Activated CD4-positive, alpha-beta memory T cell treated with anti-CD3 and anti-CD28 coated beads for 36 hours (primary cell): ENCODE data around the gene OR4S1. TPM values are rescaled to one million over a fixed set of nuclear protein-coding genes. Genes with fewer than 3 reads are reported as not detected.
"Not testable (repeated sequence)": the region's sequence is repeated elsewhere in the genome, so short reads cannot be mapped to it uniquely, and the experiment has no call there.

ENCODE experiments used
- CTCF ChIA-PET: fragments of 350-600 bp; sonication (Branson Sonifier 250); formaldehyde crosslinking; loops from one replicate; lab custom pipeline; 2021; ENCODE audit warnings: antibody characterized with exemption, inconsistent platforms; lab: Charles Lee
- POLR2A ChIA-PET: fragments of 350-600 bp; sonication (Branson Sonifier 250); formaldehyde crosslinking; loops from one replicate; lab custom pipeline; 2021; ENCODE audit warnings: antibody characterized with exemption; lab: Charles Lee
- DNase-seq: peaks from one replicate; pipeline ENCODE4 v3.0.0-alpha.2; 2020
- H3K27ac Mint-ChIP-seq: one replicate; pipeline ENCODE4 v1.8.0; 2021; ENCODE audit warnings: mixed read lengths
- H3K27me3 Mint-ChIP-seq: one replicate; pipeline ENCODE4 v1.8.0; 2021; ENCODE audit warnings: mixed read lengths
- H3K36me3 Mint-ChIP-seq: one replicate; pipeline ENCODE4 v1.8.0; 2021; ENCODE audit warnings: mixed read lengths
- H3K4me1 Mint-ChIP-seq: one replicate; pipeline ENCODE4 v1.8.0; 2021; ENCODE audit warnings: low read depth, mixed read lengths
- H3K4me3 Mint-ChIP-seq: one replicate; pipeline ENCODE4 v1.8.0; 2021; ENCODE audit warnings: mild to moderate bottlenecking, mixed read lengths
- H3K9me3 Mint-ChIP-seq: one replicate; pipeline ENCODE4 v1.8.0; 2021; ENCODE audit warnings: mixed read lengths
- intact Hi-C: fragments of 100-400 bp; cut with micrococcal nuclease; formaldehyde crosslinking; loops from one replicate; pipeline ENCODE4 v1.15.1; 2023
- total RNA-seq, 2 experiments: library from RNA; stranded (reverse); gene quantifications; one replicate each; pipeline ENCODE4 v1.2.3, GENCODE V29; 2021

The OR4S1 gene
- total RNA-seq, result not detected

- no peaks in the 10 kb centered on the region for H3K36me3 Mint-ChIP-seq
- peaks cover 2% of the 10 kb centered on the region for H3K27me3 Mint-ChIP-seq
- peaks cover 2% of the 10 kb centered on the region for H3K9me3 Mint-ChIP-seq
- CTCF ChIA-PET, result no interaction called here
- POLR2A ChIA-PET, result no interaction called here
- intact Hi-C loops, result loop anchor here (5.0 kb wide), 2 partner anchors 134 to 1221 kb away; no protein-coding TSS in a partner anchor
- no peak for DNase-seq
- H3K27ac Mint-ChIP-seq, result no peak within 1 kb of the TSS
- no peaks in the 10 kb centered on the region for H3K4me1 Mint-ChIP-seq
- H3K4me3 Mint-ChIP-seq, result no peak within 1 kb of the TSS
These were observed at the start of gene OR4S1 for GRCh38 chr11:48305923-48306322. Gene OR4S1 (plus strand): TSS chr11:48306223. CDS start chr11:48306223, 0 bp downstream.

- no peak for DNase-seq
- Mint-ChIP-seq H3K27ac (no peak overlapping the region), H3K27me3 (peaks cover 8% of the 10 kb centered on the region)
These were observed 44.4 kb upstream of the OR4S1 start for GRCh38 chr11:48261600-48261999.

DNA sequence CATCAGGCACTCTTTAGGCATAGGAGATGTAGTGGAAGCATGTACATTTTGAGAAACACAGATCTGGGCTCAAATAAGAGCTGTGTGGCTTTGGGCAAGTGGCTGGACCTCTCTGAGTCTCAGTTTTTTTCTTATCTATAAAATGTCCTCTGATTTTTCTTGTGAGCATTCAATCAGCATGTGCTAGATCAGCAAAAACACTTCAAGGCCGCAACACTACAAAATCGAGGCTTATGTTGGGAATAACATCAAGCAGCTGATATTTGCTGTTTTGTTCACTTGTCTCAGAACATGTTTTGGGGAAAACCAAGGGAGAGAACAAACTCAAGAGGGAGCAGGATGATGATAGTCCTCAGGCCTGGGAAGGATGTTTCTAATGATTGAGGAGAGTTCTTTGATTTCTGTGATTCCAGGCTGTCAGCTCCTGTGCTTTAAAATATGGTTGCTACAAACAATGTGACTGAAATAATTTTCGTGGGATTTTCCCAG lies 42.6 kb upstream of the OR4S1 start, which contains the start of gene OR4X1:
Gene OR4X1, plus strand, starts transcription at position 439 of the 489 bp plus-strand sequence. Its CDS starts 0 bp downstream, at position 439.
- Mint-ChIP-seq H3K9me3 (no peaks in the 10 kb centered on the region), H3K27ac (no peak within 1 kb of the TSS), H3K27me3 (no peaks in the 10 kb centered on the region), H3K4me3 (no peak within 1 kb of the TSS), H3K36me3 (no peaks in the 10 kb centered on the region), H3K4me1 (peaks cover 6% of the 10 kb centered on the region)
- ChIA-PET POLR2A (no interaction called here), CTCF (no interaction called here)
- no peak for DNase-seq
- intact Hi-C loops, result no loop called here

More at GRCh38 chr11:48261600-48261999, 44.4 kb upstream of the OR4S1 start:
- H3K4me3 Mint-ChIP-seq, result no peak overlapping the region
- no peaks in the 10 kb centered on the region for H3K36me3 Mint-ChIP-seq
- ChIA-PET POLR2A (no interaction called here), CTCF (no interaction called here)
- H3K9me3 Mint-ChIP-seq, result no peaks in the 10 kb centered on the region
- intact Hi-C loops, result no loop called here
- H3K4me1 Mint-ChIP-seq, result peaks cover 6% of the 10 kb centered on the region

DNA sequence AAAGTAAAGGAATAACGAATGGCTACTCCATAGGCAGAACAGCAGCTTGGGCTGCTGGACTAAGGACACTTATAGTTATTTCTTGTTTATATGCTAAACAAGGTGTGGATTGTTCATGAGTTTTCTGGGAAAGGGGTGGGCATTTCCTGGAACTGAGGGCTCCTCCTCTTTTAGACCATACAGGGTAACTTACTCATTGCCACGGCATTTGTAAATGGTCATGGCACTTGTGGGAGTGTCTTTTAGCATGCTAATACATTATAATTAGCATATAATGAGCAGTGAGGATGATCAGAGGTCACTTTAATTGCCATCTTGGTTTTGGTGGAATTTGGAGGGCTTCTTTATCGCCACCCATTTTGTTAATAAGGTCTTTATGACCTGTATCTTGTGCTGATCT lies 35.4 kb upstream of the OR4S1 start:
- DNase-seq, result no peak
- Mint-ChIP-seq H3K9me3 (no peaks in the 10 kb centered on the region), H3K27me3 (no peaks in the 10 kb centered on the region), H3K4me1 (peaks cover 2% of the 10 kb centered on the region), H3K36me3 (no peaks in the 10 kb centered on the region), H3K27ac (no peak overlapping the region), H3K4me3 (no peak overlapping the region)
- intact Hi-C loops, result no loop called here
- CTCF ChIA-PET, result no interaction called here
- POLR2A ChIA-PET, result no interaction called here

GRCh38 chr11:48272606-48273005 lies 33.4 kb upstream of the OR4S1 start:
- POLR2A ChIA-PET, result no interaction called here
- Mint-ChIP-seq H3K4me1 (peaks cover 2% of the 10 kb centered on the region), H3K9me3 (no peaks in the 10 kb centered on the region), H3K27ac (no peak overlapping the region), H3K36me3 (no peaks in the 10 kb centered on the region), H3K27me3 (no peaks in the 10 kb centered on the region), H3K4me3 (no peak overlapping the region)
- no peak for DNase-seq
- intact Hi-C loops, result no loop called here
- CTCF ChIA-PET, result no interaction called here

- intact Hi-C loops, result loop anchor here (5.0 kb wide), 2 partner anchors 136 to 1219 kb away; no protein-coding TSS in a partner anchor
- DNase-seq, result peak; percentile 78
- ChIA-PET CTCF (interaction anchor here (0.6 to 1.9 kb wide), 18 partner anchors 9 to 1688 kb away, joined by 3 to 13 read pairs (median 3); no protein-coding TSS in a partner anchor), POLR2A (no interaction called here)
- Mint-ChIP-seq H3K36me3 (no peaks in the 10 kb centered on the region), H3K9me3 (no peaks in the 10 kb centered on the region), H3K27ac (no peak overlapping the region), H3K4me3 (no peak overlapping the region), H3K27me3 (peaks cover 2% of the 10 kb centered on the region), H3K4me1 (no peaks in the 10 kb centered on the region)
These were observed 1.9 kb downstream of the OR4S1 start for GRCh38 chr11:48307760-48308386.

- H3K9me3 Mint-ChIP-seq, intact Hi-C loops, POLR2A ChIA-PET, H3K4me1 Mint-ChIP-seq, H3K36me3 Mint-ChIP-seq, H3K27me3 Mint-ChIP-seq, CTCF ChIA-PET, DNase-seq, H3K4me3 Mint-ChIP-seq, H3K27ac Mint-ChIP-seq: not testable (repeated sequence)
These were observed 7.6 kb downstream of the OR4S1 start for GRCh38 chr11:48313590-48313989.

GRCh38 chr11:48319813-48320212 lies 13.8 kb downstream of the OR4S1 start:
- H3K36me3 Mint-ChIP-seq, H3K27me3 Mint-ChIP-seq, CTCF ChIA-PET, H3K4me1 Mint-ChIP-seq, DNase-seq, H3K4me3 Mint-ChIP-seq, H3K9me3 Mint-ChIP-seq, POLR2A ChIA-PET, H3K27ac Mint-ChIP-seq: not testable (repeated sequence)
- intact Hi-C loops, result loop anchor here (10.0 kb wide), 1 partner anchor 1735 kb away; no protein-coding TSS in a partner anchor

DNA sequence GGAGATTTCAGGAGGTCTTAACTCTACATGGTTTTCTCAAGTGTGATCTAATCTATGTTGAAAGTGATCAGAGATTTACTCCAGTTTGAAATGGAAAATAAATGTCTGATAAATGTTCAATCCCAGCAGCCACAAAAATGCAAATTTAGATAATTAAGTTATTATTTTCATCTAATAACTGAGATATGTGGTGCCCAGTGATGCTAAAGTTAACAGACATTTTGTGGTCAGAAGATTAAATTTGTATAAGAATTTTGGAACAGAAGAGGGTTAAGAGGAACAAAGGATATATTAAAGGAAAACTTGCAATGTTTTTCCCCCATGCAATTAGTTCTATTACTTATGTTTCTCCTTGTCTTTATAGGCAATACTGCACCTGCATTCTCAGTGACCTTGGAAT lies 18.6 kb downstream of the OR4S1 start, which contains the start of gene OR4C3:
Gene OR4C3, plus strand, starts transcription at position 301 of the 400 bp plus-strand sequence. CDS start 102 bp downstream, outside the sequence.
- H3K9me3 Mint-ChIP-seq, H3K27ac Mint-ChIP-seq, H3K4me3 Mint-ChIP-seq, H3K27me3 Mint-ChIP-seq, H3K36me3 Mint-ChIP-seq, DNase-seq, POLR2A ChIA-PET, CTCF ChIA-PET, H3K4me1 Mint-ChIP-seq: not testable (repeated sequence)
- intact Hi-C loops, result loop anchor here (10.0 kb wide), 1 partner anchor 1730 kb away; no protein-coding TSS in a partner anchor

DNA sequence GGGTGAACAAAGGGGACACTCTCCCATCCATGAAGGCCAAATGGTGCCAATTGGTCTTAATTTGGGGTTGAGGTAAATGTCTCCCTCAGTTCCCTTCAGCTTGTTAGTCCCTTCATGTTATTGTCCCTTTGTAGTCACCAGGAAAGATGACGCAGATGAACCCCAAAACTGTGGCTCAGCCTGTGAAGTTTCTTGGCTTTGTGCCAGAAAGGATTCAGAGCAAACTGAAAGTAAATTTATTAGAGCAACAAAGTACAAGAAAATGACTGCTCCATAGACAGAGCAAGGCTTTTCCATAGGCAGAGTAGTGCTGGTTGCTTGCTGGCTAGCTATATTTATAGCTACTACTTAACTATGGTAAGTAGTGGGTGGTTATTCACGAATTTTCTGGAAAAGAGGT lies 35.4 kb downstream of the OR4S1 start:
- no peak overlapping the region for H3K27ac Mint-ChIP-seq
- no peak for DNase-seq
- peaks cover 15% of the 10 kb centered on the region for H3K9me3 Mint-ChIP-seq
- peaks cover 7% of the 10 kb centered on the region for H3K36me3 Mint-ChIP-seq
- ChIA-PET POLR2A (no interaction called here), CTCF (no interaction called here)
- H3K27me3 Mint-ChIP-seq, result no peaks in the 10 kb centered on the region
- intact Hi-C loops, result no loop called here
- H3K4me1 Mint-ChIP-seq, result peaks cover 29% of the 10 kb centered on the region
- H3K4me3 Mint-ChIP-seq, result no peak overlapping the region

DNA sequence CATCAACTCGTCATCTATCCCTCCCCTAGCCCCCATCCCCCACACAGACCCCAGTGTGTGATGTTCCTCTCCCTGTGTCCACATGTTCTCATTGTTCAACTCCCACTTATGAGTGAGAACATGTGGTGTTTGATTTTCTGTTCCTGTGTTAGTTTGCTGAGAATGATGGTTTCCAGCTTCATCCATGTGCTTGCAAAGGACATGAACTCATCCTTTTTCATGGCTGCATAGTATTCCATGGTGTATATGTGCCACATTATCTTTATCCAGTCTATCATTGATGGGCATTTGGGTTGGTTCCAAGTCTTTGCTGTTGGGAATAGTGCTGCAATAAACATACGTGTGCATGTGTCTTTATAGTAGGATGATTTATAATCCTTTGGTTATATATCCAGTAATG lies 36.5 kb downstream of the OR4S1 start:
- H3K27ac Mint-ChIP-seq, H3K4me3 Mint-ChIP-seq, H3K27me3 Mint-ChIP-seq, POLR2A ChIA-PET, CTCF ChIA-PET, intact Hi-C loops, DNase-seq: not testable (repeated sequence)
- Mint-ChIP-seq H3K4me1 (peaks cover 35% of the 10 kb centered on the region), H3K9me3 (peaks cover 22% of the 10 kb centered on the region), H3K36me3 (peaks cover 11% of the 10 kb centered on the region)

- CTCF ChIA-PET, intact Hi-C loops, H3K4me3 Mint-ChIP-seq, DNase-seq, POLR2A ChIA-PET, H3K27ac Mint-ChIP-seq, H3K27me3 Mint-ChIP-seq: not testable (repeated sequence)
- Mint-ChIP-seq H3K9me3 (peaks cover 52% of the 10 kb centered on the region), H3K4me1 (peaks cover 28% of the 10 kb centered on the region), H3K36me3 (peaks cover 19% of the 10 kb centered on the region)
These were observed 40.3 kb downstream of the OR4S1 start for GRCh38 chr11:48346286-48346685.
